ENCODE results near the gene LRP8. TPM values are rescaled to one million over a fixed set of nuclear protein-coding genes. Genes with fewer than 3 reads are reported as not detected.

Gene LRP8
- total and polyA plus RNA-seq, 2 experiments from 2014 or later = 27.8 to 71.1 TPM

DNA sequence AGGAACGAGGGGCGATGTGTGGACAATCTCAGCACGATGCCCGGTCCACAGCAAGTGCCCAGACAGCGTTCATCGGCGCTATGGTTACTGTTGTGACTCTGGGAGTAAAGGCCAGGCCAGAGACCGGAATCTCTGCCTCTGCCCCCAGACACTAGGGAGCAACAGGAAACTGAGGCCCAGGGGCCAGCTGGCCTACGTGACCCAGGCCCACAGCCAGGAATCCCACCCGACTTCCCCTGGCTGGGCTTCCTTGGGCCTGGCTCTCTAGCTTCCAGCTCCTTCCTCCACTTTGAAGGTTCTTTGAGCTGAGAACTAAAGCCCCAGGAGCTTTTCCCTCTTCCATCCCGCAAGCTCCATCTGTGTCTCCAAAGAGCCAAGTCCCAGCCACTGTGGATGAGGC, 4.6 kb downstream of the LRP8 start:
- TF ChIP-seq, protein P1, sequence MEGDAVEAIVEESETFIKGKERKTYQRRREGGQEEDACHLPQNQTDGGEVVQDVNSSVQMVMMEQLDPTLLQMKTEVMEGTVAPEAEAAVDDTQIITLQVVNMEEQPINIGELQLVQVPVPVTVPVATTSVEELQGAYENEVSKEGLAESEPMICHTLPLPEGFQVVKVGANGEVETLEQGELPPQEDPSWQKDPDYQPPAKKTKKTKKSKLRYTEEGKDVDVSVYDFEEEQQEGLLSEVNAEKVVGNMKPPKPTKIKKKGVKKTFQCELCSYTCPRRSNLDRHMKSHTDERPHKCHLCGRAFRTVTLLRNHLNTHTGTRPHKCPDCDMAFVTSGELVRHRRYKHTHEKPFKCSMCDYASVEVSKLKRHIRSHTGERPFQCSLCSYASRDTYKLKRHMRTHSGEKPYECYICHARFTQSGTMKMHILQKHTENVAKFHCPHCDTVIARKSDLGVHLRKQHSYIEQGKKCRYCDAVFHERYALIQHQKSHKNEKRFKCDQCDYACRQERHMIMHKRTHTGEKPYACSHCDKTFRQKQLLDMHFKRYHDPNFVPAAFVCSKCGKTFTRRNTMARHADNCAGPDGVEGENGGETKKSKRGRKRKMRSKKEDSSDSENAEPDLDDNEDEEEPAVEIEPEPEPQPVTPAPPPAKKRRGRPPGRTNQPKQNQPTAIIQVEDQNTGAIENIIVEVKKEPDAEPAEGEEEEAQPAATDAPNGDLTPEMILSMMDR (conservative IDR thresholded peaks at IDR 0.05; ENCODE audit: low read depth in 2 of 2) = no peak
- TF ChIP-seq, protein P2, sequence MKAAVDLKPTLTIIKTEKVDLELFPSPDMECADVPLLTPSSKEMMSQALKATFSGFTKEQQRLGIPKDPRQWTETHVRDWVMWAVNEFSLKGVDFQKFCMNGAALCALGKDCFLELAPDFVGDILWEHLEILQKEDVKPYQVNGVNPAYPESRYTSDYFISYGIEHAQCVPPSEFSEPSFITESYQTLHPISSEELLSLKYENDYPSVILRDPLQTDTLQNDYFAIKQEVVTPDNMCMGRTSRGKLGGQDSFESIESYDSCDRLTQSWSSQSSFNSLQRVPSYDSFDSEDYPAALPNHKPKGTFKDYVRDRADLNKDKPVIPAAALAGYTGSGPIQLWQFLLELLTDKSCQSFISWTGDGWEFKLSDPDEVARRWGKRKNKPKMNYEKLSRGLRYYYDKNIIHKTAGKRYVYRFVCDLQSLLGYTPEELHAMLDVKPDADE (IDR thresholded peaks at IDR 0.05) = no peak
- TF ChIP-seq EZH2phosphoT487 (IDR thresholded peaks at IDR 0.05; ENCODE audit: unreplicated experiment) (no peak), NANOG (IDR thresholded peaks at IDR 0.05; ENCODE audit: borderline replicate concordance) (no peak), ZNF331 (CRISPR knock-in tag; IDR thresholded peaks at IDR 0.05; ENCODE audit: low read depth) (no peak), STAT1 (IDR thresholded peaks at IDR 0.05; ENCODE audit: unreplicated experiment) (no peak), JUNB (IDR thresholded peaks at IDR 0.05; ENCODE audit: unreplicated experiment) (no peak), POLR2AphosphoS5 (IDR thresholded peaks at IDR 0.05; ENCODE audit: low read depth) (no peak), CREB1 (CRISPR knock-in tag; IDR thresholded peaks at IDR 0.05; ENCODE audit: low read depth) (no peak), ZNF114 (CRISPR knock-in tag; IDR thresholded peaks at IDR 0.05) (no peak), EZH2 (IDR thresholded peaks at IDR 0.05; ENCODE audit: low read depth, unreplicated experiment) (no peak)
- TF ChIP-seq, protein P3, sequence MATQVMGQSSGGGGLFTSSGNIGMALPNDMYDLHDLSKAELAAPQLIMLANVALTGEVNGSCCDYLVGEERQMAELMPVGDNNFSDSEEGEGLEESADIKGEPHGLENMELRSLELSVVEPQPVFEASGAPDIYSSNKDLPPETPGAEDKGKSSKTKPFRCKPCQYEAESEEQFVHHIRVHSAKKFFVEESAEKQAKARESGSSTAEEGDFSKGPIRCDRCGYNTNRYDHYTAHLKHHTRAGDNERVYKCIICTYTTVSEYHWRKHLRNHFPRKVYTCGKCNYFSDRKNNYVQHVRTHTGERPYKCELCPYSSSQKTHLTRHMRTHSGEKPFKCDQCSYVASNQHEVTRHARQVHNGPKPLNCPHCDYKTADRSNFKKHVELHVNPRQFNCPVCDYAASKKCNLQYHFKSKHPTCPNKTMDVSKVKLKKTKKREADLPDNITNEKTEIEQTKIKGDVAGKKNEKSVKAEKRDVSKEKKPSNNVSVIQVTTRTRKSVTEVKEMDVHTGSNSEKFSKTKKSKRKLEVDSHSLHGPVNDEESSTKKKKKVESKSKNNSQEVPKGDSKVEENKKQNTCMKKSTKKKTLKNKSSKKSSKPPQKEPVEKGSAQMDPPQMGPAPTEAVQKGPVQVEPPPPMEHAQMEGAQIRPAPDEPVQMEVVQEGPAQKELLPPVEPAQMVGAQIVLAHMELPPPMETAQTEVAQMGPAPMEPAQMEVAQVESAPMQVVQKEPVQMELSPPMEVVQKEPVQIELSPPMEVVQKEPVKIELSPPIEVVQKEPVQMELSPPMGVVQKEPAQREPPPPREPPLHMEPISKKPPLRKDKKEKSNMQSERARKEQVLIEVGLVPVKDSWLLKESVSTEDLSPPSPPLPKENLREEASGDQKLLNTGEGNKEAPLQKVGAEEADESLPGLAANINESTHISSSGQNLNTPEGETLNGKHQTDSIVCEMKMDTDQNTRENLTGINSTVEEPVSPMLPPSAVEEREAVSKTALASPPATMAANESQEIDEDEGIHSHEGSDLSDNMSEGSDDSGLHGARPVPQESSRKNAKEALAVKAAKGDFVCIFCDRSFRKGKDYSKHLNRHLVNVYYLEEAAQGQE (IDR thresholded peaks at IDR 0.05; ENCODE audit: unreplicated experiment) = no peak
- TF ChIP-seq, protein P4, sequence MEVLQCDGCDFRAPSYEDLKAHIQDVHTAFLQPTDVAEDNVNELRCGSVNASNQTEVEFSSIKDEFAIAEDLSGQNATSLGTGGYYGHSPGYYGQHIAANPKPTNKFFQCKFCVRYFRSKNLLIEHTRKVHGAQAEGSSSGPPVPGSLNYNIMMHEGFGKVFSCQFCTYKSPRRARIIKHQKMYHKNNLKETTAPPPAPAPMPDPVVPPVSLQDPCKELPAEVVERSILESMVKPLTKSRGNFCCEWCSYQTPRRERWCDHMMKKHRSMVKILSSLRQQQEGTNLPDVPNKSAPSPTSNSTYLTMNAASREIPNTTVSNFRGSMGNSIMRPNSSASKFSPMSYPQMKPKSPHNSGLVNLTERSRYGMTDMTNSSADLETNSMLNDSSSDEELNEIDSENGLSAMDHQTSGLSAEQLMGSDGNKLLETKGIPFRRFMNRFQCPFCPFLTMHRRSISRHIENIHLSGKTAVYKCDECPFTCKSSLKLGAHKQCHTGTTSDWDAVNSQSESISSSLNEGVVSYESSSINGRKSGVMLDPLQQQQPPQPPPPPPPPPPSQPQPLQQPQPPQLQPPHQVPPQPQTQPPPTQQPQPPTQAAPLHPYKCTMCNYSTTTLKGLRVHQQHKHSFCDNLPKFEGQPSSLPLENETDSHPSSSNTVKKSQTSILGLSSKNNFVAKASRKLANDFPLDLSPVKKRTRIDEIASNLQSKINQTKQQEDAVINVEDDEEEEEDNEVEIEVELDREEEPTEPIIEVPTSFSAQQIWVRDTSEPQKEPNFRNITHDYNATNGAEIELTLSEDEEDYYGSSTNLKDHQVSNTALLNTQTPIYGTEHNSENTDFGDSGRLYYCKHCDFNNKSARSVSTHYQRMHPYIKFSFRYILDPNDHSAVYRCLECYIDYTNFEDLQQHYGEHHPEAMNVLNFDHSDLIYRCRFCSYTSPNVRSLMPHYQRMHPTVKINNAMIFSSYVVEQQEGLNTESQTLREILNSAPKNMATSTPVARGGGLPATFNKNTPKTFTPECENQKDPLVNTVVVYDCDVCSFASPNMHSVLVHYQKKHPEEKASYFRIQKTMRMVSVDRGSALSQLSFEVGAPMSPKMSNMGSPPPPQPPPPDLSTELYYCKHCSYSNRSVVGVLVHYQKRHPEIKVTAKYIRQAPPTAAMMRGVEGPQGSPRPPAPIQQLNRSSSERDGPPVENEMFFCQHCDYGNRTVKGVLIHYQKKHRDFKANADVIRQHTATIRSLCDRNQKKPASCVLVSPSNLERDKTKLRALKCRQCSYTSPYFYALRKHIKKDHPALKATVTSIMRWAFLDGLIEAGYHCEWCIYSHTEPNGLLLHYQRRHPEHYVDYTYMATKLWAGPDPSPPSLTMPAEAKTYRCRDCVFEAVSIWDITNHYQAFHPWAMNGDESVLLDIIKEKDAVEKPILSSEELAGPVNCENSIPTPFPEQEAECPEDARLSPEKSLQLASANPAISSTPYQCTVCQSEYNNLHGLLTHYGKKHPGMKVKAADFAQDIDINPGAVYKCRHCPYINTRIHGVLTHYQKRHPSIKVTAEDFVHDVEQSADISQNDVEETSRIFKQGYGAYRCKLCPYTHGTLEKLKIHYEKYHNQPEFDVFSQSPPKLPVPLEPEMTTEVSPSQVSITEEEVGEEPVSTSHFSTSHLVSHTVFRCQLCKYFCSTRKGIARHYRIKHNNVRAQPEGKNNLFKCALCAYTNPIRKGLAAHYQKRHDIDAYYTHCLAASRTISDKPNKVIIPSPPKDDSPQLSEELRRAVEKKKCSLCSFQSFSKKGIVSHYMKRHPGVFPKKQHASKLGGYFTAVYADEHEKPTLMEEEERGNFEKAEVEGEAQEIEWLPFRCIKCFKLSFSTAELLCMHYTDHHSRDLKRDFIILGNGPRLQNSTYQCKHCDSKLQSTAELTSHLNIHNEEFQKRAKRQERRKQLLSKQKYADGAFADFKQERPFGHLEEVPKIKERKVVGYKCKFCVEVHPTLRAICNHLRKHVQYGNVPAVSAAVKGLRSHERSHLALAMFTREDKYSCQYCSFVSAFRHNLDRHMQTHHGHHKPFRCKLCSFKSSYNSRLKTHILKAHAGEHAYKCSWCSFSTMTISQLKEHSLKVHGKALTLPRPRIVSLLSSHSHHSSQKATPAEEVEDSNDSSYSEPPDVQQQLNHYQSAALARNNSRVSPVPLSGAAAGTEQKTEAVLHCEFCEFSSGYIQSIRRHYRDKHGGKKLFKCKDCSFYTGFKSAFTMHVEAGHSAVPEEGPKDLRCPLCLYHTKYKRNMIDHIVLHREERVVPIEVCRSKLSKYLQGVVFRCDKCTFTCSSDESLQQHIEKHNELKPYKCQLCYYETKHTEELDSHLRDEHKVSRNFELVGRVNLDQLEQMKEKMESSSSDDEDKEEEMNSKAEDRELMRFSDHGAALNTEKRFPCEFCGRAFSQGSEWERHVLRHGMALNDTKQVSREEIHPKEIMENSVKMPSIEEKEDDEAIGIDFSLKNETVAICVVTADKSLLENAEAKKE (CRISPR knock-in tag; IDR thresholded peaks at IDR 0.05) = no peak
- Histone ChIP-seq H3K79me2 (replicated peaks; ENCODE audit: insufficient read depth) (peaks cover 77% of the 10 kb centered on the region), H2AFZ (no peak overlapping the region), H3K36me3 (ENCODE audit: insufficient read depth) (peaks cover 17% of the 10 kb centered on the region), H3K4me2 (no peak overlapping the region), H3F3A (replicated peaks; ENCODE audit: low read depth) (peaks cover 2% of the 10 kb centered on the region; the same call in 1 of the 2 replicates), H3K4me1 (ENCODE audit: insufficient read depth) (peaks cover 11% of the 10 kb centered on the region), H3K27ac (ENCODE audit: low read depth) (no peak overlapping the region), H4K20me1 (replicated peaks; ENCODE audit: insufficient read depth) (peaks cover 34% of the 10 kb centered on the region), H3K9me2 (ENCODE audit: insufficient read depth) (no peaks in the 10 kb centered on the region), H3K27me3 (ENCODE audit: insufficient read depth) (no peaks in the 10 kb centered on the region), H3K4me3 (no peak overlapping the region)
- H3K27ac Mint-ChIP-seq = no peak overlapping the region
- no peak overlapping the region for H3K4me3 Mint-ChIP-seq
- no peak for DNase-seq (ENCODE audit: low spot score)
- H3K4me1 Mint-ChIP-seq = peaks cover 59% of the 10 kb centered on the region
- peaks cover 85% of the 10 kb centered on the region for H3K36me3 Mint-ChIP-seq (ENCODE audit: low read depth)
- no peak for ATAC-seq
- H3K9me3 Mint-ChIP-seq = no peaks in the 10 kb centered on the region; the same call in 2 of the 3 replicates
- H3K27me3 Mint-ChIP-seq (ENCODE audit: insufficient read depth, low read depth, poor library complexity) = peaks cover 24% of the 10 kb centered on the region
